GM12875 (cell line): ENCODE data around the gene PPP1R12C.

Experiments used
- H3K4me3 ChIP-seq: one replicate; pipeline ENCODE4 v1.5.1; 2011; ENCODE audit warnings: low read depth, low read length, control low read depth
- CTCF ChIP-seq: IDR thresholded peaks from 2 replicates; pipeline ENCODE4 v1.5.1; 2011; ENCODE audit warnings: low read depth, mild to moderate bottlenecking, control low read depth, inconsistent platforms, low read length, moderate library complexity, borderline replicate concordance; ENCODE audit not compliant: insufficient read depth

Gene PPP1R12C

GRCh38 chr19:55132453-55133129 is 15.2 kb upstream of the PPP1R12C start:
- TF ChIP-seq CTCF = peak; percentile 30; the same call in 1 of the 2 replicates
- H3K4me3 ChIP-seq = no peak overlapping the region

GRCh38 chr19:55131421-55131820 is 14.0 kb upstream of the PPP1R12C start:
- TF ChIP-seq CTCF = no peak
- no peak overlapping the region for H3K4me3 ChIP-seq

- TF ChIP-seq CTCF = no peak
- no peak overlapping the region for H3K4me3 ChIP-seq
Measured at GRCh38 chr19:55119053-55119452, 1.6 kb upstream of the PPP1R12C start.

- peak overlapping the region; percentile 47 for H3K4me3 ChIP-seq
- no peak for TF ChIP-seq CTCF
Measured at GRCh38 chr19:55118401-55118991, 1.1 kb upstream of the PPP1R12C start.

- H3K4me3 ChIP-seq = peak overlapping the region; percentile 47
Measured at GRCh38 chr19:55117663-55118391, 390 bp upstream of the PPP1R12C start.

GRCh38 chr19:55116232-55116858 is 1.1 kb downstream of the PPP1R12C start:
- peak overlapping the region; percentile 76 for H3K4me3 ChIP-seq
- 0 out of 2 replicates have a peak, but pooled peaks have one; percentile 1 for TF ChIP-seq CTCF

More at GRCh38 chr19:55117663-55118391, 390 bp upstream of the PPP1R12C start:
- no peak for TF ChIP-seq CTCF
